ENCODE results near the gene MAPK8IP3.

Gene MAPK8IP3

DNA sequence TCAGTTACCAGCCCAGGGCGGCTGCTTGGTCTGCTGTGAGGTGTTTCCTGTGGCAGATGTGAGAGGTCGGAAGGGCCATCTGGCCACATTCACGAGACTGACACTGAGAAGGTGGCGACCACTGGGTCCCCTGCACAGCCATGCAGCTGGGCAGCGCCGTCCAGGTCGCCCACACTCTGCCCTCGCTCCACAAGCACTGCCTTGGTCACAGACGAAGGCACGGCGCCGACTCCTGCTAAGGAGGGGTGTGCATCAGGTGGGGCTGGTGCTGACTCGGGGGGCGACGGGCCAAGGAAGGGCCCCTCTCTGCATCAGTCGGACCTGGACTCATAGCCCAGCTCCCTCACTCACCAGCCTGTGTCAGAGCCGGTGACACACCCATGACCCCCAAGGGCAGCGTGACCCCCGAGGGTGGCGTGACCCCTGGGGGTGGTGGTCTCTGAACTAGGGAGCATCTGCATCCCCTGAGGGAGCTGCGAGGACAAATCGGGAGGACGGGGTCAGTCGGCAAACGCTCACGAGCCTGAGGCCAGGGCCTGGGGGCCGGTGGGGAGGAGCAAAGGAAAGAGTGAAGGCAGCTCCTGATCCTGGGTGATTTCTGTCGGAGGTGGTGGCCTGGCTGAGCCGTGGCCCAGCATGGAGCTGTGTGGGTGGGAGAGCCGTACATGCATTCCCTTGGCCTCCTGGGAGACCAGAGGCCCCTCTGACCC, 34.9 kb downstream of the MAPK8IP3 start:
- no peak for DNase-seq

DNA sequence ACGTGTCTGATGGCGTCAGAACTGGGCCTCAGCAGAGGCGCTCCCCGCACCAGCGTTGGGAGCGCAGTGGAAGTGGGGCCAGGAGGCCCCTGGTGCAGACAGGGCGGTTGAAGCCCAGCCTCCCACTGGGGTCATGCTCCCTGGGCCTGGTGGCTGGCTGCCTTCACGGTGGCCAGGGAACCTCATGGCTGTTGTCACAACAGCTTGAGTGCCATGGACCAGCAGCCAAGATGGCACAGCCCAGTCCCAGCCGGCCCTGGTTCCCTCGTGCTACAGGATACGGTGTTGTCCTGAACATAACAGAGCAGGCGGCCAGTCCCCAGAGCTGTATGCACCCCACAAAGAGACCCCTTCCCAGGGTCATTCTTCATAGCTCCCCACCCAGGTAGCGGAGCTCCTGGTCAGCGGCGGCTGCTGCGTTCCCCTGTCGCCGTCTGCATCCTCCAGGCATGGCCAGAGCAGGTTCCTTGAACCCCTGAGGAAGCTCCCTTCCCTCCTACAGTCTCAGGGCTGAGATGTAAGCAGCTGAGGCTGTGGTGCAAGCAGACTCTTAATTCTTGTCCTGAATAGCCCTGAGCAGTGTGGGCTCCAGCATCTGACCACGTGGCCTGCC, 35.7 kb downstream of the MAPK8IP3 start:
- no peak for DNase-seq

DNA sequence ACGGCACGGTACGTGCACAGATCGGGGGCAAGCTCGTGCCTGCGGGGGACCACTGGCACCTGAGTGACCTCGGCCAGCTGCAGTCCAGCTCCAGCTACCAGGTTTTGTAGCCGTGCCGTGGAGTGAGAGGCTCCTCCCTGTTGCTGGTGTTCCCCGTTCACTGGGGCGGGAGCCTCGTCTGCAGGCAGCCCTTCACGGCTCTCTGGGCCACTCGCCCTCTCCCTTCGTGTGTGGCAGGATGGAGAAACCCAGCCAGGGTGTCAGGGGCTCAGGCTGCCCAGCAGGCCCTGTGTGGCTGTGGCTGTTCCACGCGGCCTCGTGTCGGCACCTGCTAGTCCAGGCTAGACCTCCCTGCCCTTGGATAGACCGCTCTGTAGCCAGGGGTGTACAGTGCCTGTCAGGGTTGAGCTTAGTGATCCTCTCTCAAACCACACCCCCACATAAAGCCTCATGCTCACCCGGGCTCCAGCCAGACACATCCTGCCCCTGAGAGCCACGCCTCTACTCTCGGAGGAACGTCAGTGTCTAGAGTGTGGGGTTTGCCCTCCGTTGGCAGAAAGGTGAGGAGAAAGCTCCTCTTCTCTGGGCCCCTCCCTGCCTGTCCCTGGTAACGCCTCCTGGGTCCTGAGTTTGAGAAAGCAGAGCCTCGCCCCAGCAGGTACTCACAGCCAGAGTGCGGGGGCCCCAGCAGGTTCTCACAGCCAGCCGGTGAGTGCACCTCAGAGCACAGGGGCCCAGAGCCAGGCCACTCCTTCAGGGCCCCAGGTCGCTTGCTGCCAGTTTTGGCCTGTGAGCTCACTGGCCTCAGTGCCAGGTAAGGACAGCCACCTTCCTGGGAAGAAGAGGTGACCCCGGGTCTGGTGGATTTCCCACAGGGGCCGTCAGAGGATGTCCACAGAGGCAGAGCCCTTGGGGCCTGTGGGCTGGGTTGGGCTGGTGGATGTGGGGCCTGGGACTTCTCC, 37.7 kb downstream of the MAPK8IP3 start:
- DNase-seq: no peak

DNA sequence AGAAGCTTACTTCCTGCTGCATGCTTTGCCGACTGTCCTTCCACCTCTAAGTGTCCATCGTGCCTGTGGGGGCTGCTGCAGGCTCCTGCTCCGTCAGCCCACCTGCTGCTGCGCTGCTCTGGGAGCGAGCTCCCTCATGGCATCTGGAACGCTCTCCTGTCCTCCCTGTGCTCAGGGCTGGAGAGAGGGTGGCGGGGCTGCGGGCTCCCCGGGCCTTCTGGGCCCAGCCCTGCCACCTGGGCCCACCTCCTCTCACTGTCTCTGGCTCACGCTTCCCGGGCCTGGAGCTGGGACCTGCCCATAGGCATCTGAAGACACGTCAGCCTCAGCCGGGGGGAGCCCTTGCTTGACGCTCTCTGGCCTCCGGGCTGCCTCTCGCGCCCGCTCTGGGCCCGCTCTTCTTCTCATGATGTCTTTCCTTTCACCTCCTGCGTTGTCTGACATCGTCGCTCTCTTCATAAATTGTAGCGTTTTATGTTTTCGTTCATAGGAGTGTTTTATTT, 38.4 kb downstream of the MAPK8IP3 start:
- DNase-seq: no peak

DNA sequence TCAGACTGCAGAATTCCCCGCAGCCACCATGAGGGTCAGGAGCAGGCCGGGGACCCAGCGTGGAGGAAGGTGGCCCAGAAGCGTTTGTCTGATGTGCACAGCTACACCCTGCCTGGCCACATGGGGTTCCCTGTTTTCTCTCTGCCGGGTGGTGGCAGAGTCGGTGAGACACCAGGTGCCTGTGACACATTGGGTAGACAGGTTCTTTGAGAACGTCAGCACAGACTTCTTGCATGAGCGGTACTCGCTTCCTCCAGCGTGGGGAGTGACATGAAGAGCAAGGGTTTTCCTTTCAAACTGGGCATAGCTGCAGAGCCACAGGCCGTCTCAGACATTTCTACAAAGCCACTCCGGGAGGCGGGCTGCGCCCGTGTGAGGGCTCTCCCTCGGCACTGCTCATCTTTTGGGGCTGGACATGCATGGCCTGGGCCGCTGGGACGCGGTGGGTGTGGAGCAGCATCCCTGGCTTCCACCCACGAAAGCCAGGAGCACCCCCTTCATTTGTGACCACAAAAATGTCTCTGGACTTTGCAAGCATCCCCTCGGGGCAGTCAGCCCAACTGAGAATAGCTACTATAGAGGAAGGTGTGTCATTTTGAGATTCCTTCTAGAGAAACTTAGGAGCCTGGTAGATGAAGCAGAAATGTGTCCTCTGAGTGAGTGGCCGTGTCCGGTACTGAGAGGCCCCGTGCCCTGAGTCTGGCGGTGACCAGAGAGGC, 39.3 kb downstream of the MAPK8IP3 start:
- no peak for DNase-seq

DNA sequence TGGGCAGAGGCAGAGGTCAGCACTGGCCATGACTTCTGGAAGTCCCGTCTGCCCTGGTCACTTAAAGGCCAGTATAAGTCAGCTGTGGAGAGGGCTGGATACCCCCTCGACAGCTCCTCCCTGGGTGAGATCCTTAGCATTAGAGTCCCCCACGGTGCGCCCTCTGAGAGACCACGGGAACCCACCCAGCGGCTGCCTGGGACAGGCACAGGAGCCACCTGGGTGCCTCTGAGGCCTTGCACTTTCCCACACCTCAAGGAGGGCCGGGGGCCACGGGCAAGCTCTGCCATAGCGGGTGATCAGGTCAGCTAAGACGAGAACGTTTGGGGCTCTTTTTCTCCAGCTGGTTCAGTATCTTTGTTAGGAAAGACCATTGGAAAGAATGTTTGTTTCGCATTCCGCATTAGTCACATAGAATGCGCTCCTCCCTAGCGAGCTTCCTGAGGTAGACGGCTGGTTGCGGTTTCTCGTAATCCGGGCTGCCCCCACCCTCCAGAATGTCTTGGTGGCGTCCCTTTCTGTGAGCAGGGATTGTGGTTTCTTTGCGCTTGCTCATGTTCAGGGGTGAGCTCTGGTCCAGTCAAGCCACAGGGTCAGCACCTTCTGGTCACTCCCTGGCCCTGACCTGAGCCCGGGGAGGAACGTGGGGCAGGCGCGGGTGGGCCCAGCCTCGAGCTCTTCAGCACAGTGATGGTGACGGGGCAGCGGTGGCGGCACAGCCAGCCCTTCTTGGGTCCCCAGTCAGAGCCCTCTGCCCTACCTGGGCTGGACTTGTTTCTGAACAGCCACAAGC, 40.1 kb downstream of the MAPK8IP3 start:
- DNase-seq: no peak

DNA sequence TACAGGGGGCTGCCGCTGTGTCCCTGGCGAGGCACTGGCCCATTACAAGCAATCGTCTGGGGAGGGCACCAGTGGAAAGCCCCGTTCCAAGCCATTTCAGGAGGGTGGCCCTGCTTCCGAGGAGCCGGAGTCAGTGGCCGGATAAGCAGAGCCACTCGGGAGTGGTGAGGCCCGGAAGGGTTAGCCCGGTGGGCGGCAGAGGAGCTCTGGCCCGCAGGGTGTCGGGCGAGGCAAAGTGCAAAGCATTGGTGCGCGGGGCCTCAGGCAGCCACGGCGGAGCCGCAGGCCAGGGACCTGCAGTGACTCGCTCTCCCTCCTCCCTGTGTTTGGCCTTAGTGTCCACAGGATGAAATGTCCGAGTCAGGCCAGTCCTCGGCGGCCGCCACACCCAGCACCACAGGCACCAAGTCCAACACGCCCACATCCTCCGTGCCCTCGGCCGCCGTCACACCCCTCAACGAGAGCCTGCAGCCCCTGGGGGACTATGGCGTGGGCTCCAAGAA, 40.7 kb downstream of the MAPK8IP3 start:
- no peak for DNase-seq

DNA sequence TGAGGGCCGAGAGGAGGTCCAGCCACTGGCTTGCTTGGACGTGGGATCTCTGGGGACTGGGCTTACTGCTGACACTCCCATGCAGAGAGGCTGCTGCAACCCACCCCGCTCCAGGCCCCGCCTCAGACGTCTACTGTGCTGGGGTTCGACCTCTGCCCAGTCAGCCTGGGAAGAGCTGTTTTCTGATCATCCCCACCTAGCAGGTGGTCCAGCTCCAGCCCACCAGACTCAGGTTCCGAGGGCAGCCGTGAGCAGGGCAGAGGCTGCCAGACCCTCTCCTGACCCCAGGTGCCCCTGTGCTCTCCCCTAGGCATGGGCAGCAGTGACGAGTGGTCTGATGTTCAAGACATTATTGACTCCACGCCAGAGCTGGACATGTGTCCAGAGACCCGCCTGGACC, 41.9 kb downstream of the MAPK8IP3 start:
- DNase-seq: no peak

DNA sequence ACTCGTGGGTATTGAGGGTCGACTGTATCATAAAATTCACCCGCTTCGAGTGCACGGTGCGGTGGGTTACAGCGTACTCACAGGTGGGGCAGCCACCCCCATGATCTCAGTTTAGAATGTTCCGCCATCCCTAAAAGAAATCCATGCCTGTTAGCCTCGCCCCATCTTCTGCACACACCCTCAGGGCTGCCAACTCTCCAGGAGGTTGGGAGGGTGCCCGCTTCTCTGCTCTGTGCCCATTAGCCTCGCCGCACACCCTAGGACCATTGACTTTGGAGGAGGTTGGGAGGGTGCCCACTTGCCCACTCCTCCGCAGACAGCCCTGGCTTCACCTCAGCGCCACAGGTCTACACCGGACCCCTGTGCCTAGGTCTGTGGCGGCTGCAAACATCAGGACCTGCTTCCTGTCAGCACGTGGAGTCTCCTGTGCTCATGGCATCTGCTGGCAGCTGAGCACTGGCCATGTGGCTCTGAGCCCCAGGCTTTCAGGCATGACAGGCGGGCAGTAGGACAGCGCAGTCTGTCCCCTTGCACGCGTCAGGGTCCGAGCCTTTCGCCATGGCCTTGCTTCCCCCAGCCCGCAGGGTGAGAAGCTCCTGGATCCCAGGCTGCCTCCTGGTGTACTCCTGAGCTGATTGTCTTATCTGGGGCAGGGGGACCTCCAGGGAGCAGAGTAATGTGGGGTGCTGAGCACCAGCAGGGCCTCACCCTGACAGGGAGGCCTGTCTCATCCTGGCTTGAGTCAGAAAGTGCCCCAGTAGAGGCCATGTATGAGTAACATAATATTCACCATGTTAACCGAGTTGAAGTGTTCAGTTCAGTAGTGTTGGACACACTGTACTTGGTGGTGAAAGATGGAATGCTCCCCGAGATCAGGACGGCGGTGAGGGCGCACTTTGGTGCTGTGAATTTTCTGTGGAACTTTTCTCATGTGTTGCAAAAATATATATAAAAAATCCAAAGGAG, 43.4 kb downstream of the MAPK8IP3 start:
- DNase-seq: no peak

DNA sequence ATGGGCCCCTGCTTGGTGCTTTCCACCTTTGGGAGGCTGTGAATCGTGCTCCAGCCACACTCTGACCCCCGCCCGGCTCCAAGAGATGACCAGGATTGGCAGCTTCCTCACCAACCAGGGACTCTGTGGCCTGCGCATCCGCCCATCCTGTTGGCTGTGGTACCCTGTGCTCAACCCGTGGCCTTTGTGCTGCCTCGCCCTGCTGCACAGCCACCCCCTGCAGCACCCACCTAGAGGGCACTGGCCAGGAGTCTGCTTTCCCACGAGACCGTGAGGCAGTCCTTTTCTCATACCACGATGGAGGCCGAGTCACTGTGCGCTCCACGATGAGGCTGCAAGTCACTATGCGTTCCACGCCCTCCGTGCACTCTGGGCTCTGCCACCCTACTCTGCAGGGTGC, 46.0 kb downstream of the MAPK8IP3 start:
- DNase-seq: no peak

DNA sequence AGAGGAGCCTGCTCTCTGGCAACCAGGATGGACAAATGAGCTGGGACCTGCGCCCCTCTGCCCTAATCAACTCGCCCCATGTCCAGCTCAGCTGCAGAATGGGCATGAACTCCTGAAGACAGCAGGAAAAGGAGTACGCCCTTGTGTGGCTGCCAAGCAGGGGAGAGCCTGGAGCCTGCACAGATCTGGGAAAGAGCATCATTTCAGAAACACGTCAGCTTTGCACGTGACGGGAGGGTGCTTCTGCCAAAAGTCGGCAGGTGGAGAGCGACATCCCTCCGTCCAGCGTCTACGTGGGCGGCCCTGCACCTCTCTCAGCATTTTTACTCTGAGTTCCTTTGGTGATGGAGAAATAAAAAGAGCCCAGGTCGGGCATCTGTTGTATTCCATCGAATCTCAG, 46.9 kb downstream of the MAPK8IP3 start:
- no peak for DNase-seq

DNA sequence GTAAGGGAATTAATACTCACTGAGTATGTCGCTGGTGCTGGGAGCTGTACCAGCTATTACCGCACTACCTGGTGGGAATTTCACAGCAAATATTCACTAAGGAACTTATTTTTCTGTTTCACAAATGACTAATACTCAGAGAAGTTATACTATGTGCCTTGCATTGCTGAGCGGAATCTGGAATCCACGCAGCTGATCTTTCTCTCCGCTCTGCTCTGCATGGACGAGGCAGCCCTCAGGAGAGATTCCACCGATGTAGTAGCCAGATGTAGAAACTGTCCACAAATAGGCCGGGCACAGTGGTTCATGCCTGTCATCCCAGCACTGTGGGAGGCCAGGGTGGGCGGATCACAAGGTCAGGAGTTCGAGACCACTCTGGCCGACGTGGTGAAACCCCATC, 48.2 kb downstream of the MAPK8IP3 start:
- no peak for DNase-seq

DNA sequence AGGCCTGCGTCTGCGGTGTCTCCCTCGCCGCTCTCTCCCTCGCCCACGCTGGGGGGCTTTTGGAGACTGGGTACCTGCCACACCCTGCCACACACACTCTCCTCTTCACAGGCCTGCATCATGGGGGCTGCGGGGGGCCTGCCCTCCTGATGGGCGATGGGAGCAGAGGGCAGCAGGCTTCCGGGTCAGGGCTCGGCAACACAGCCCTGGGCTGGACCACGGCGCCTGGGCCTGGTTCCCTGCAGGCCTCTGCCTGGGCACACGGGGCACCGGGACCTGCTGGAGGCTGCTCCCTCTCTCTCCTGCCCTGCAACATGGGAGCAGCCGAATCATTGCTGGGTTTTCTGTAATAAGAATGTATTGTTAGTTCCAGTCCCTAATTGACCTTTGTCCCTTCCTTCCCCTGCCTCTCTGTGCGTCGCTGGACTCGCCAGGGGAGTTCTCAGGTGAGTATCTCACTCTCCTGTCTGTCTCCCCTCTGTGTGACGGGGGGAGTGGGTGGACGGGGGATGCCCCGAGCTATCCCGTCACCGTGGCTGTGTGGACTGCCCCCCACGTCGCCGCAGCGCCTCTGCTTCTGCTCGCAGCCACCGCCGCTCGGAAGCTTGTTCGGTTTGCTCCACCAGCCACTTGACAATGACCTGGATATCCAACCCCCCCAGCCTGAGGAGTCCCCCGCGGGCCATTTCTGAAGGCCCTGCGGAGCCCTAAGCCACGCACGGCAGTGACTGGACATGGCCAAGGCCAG, 51.9 kb downstream of the MAPK8IP3 start:
- DNase-seq: no peak

DNA sequence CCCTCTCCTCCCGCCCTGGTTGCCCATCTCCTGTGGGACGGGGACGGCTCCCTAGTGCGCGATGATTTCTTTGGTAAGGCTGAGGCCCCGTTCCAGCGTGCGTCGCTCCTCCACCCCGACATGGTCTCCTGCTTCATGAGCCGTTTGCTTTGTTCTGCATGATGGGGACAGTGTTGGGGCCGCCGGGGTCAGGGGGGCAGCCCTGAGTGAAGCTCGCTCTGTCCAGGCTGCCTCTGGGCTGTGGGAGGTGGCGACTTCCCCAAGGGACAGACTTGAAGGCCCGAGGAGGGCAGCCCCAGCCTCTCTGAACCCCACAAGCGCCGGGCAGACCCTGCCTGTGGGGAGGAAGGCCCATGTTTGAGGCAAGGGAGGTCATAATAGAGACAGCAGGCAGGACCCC, 52.9 kb downstream of the MAPK8IP3 start:
- no peak for DNase-seq

DNA sequence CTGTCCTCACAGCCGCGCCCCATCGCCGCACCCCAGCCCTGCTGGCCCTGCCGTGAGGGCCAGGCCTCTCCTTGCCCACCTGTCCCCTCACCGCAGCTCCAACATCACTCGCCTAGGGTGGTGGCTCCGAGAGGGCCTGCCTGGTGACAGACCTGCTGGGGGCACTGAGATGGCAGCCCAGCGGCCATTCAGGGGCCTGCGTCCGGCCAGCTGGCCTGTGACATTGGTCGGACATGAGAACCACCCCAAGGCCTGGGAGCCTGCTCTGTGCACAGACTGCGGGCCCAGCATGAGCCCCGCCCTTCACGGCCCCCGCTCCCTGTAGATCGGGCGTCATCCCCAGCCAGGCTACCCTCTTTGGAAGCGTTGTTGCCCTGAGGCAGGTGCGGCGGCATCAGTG, 53.5 kb downstream of the MAPK8IP3 start:
- DNase-seq: no peak

DNA sequence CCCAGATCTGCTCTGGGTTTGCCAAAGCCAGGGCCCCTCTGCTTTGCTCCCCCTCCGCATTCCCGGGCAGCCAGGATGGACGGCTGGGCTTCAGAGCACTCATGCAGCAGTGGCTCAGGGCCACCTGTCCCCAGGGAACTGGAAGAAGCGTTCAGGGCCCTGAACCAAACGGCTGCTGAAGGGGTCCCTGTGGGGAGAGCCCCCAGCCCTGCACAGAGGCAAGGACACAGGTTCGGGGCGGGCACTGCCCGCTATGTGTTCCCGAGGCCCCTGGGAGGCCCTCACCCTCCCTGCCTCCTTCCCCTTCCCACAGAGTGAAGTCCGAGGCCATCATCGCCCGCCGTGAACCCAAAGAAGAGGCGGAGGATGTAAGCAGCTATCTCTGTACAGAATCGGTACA, 54.9 kb downstream of the MAPK8IP3 start:
- no peak for DNase-seq

DNA sequence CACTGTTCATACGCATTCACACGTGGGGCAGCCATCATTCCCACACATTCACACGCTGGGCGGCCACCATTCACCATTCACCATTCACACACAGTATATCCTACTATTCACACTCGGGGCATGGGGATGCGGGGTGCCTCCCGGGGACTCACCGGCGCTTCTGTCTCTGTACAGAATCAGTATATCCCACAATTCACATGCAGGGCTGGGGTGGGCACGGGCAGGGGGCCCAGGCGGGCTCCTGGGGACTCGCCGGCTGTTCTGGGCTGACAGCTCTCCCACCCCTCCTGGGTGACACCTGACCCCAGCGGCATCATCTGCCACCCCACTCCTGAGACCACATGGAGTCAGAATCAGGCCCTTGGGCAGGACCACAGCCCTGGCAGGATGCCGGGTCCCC, 55.8 kb downstream of the MAPK8IP3 start:
- DNase-seq: no peak

DNA sequence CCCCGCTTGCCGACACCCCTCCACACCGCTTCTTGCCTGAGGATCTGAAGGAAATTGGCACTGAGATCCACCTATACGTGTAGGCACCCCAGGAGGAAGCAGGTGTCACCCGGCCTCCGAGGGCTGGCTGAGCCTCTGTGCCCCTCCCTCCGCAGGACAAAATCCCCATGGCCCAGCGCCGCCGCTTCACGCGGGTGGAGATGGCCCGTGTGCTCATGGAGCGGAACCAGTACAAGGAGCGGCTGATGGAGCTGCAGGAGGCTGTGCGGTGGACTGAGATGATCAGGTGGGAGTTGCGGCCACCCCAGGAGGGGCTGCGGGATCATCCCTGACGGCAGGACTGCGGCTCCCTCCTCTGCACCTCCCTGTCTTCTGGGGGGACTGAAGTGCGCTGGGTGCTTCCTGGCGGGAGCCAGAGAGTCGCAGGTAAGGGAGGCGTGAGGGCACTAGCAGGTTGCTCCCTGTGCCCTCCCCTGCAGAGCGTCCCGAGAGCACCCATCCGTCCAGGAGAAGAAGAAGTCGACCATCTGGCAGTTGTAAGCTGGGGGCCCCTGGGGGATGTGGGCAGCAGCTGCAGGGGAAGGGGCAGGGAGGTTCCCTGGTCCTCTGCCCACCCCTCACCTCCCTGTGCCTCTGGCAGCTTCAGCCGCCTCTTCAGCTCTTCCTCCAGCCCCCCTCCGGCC, 56.3 kb downstream of the MAPK8IP3 start:
- no peak for DNase-seq

DNA sequence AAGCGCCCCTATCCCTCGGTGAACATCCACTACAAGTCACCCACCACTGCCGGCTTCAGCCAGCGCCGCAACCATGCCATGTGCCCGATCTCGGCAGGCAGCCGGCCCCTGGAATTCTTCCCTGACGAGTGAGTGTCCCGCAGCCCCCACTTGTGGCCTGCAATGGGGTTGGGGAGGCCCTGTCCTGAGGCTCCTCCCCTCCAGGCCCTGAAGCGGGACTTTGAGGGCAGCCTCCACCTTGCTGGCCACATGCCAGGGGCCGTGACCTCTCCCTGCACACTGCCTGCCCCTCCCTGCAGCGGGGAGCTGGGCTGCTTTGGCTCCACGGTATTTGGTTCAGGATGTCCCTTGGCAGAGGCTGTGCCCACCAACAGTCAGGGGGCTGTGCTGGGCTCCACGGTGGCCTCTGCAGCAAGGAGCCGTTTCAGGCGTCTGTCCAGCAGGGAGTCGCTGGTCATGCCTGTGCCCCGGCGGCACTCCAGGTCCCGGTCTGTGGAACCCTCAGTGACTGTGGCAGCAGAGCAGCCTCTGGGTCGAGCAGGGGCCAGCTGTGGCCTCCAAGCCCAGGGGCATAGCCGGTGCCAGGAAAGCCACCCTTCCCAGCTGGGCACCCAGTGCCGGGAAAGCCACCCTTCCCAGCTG, 57.0 kb downstream of the MAPK8IP3 start:
- DNase-seq: no peak

All from stimulated activated CD4-positive, alpha-beta T cell treated with anti-CD3 and anti-CD28 coated beads, Interleukin-4, amount 100 ng/mL, for 1 hour (primary cell).